MCF 10A (cell line): Measurements from ENCODE around the gene AMZ2. TPM values are rescaled to one million over a fixed set of nuclear protein-coding genes. Genes with fewer than 3 reads are reported as not detected.
A peak's percentile ranks its signal among the peaks of the same experiment; 100 is the strongest.

Source experiments
- BruUV-seq: library from RNA; stranded (reverse); fragments of 400-500 nt; replicated peaks from 2 replicates; lab custom pipeline; 2021; lab: Mats Ljungman, UMichigan
- CTCF ChIA-PET: fragments of 300-600 bp; sonication (Branson Sonifier 250); formaldehyde crosslinking; extraction: SDS; loops from one replicate; lab custom pipeline; 2021; ENCODE audit warnings: antibody characterized with exemption, inconsistent platforms; lab: Yijun Ruan, JAX
- POLR2A ChIA-PET: fragments of 300-600, 350-650 bp; sonication (Branson Sonifier 250); formaldehyde crosslinking; extraction: SDS; loops from one replicate; lab custom pipeline; 2020; ENCODE audit warnings: antibody characterized with exemption, inconsistent platforms; lab: Yijun Ruan, JAX
- DNase-seq: peaks from one replicate; pipeline ENCODE4 v3.0.0-alpha.2; 2018; ENCODE audit not compliant: unreplicated experiment
- H3K27ac Mint-ChIP-seq: one replicate; pipeline ENCODE4 v1.8.0; 2022; ENCODE audit warnings: mild to moderate bottlenecking, low read depth, mixed read lengths; ENCODE audit not compliant: unreplicated experiment
- H3K27me3 Mint-ChIP-seq: one replicate; pipeline ENCODE4 v1.8.0; 2022; ENCODE audit warnings: mixed read lengths; ENCODE audit not compliant: insufficient read depth, unreplicated experiment
- H3K36me3 Mint-ChIP-seq: one replicate; pipeline ENCODE4 v1.8.0; 2022; ENCODE audit warnings: mild to moderate bottlenecking, moderate library complexity, mixed read lengths; ENCODE audit not compliant: insufficient read depth, unreplicated experiment
- H3K4me1 Mint-ChIP-seq: one replicate; pipeline ENCODE4 v1.8.0; 2022; ENCODE audit warnings: mixed read lengths; ENCODE audit not compliant: insufficient read depth, unreplicated experiment
- H3K4me3 Mint-ChIP-seq: one replicate; pipeline ENCODE4 v1.8.0; 2022; ENCODE audit warnings: mild to moderate bottlenecking, moderate library complexity, mixed read lengths; ENCODE audit not compliant: unreplicated experiment
- H3K9me3 Mint-ChIP-seq: one replicate; pipeline ENCODE4 v1.8.0; 2022; ENCODE audit warnings: mixed read lengths; ENCODE audit not compliant: unreplicated experiment
- intact Hi-C: fragments of 100-400 bp; cut with micrococcal nuclease; formaldehyde crosslinking; loops from 2 replicates; pipeline ENCODE4 v1.14.1; 2022
- total RNA-seq: library from RNA; stranded (reverse); gene quantifications from 2 replicates; pipeline ENCODE4 v1.2.3, GENCODE V29; 2022
- TF ChIP-seq, protein P1 (sequence below): fragments of 200-600 bp; IDR thresholded peaks from one replicate; pipeline ENCODE4 v1.8.0; 2022; ENCODE audit warnings: antibody characterized with exemption, mild to moderate bottlenecking; ENCODE audit not compliant: unreplicated experiment

Gene AMZ2
- total RNA-seq, 1 experiment from 2014 or later: 127 TPM

DNA sequence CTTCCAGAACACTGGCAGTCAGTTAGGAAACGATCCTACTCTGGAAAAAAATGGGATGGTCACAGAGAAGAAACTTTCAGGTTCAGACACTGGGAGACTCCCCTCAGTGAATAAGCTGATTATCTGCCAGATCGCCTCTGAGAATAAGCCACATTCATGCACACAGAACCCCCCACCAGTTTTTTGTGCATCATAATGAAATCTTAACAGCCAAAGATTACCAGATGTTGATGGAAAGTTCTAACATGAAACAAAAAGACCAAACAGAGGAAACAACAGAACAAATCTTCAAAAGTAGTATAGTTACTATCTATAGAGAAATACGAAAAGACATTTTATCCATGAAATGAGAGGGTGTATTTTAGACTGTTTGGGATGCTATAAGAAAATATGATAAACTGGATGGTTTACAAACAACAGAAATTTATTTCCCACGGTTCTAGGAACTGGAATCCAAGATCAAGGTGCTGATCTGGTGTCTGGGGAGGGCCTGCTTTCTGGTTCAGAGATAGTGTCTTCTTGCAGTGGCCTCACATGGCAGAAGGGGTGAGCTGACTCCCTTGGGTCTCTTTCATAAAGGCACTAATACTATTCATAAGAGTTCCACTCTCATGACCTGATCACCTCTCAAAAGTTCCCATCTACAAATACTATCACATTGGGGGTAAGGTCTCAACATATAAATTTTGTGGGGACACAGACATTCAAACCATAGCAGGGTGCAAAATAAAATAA is 8.0 kb upstream of the AMZ2 start:
- POLR2A ChIA-PET: interaction anchor here (0.7 kb wide), 1 partner anchor 13 kb away, joined by 3 read pairs; no protein-coding TSS in a partner anchor
- CTCF ChIA-PET: no interaction called here

DNA sequence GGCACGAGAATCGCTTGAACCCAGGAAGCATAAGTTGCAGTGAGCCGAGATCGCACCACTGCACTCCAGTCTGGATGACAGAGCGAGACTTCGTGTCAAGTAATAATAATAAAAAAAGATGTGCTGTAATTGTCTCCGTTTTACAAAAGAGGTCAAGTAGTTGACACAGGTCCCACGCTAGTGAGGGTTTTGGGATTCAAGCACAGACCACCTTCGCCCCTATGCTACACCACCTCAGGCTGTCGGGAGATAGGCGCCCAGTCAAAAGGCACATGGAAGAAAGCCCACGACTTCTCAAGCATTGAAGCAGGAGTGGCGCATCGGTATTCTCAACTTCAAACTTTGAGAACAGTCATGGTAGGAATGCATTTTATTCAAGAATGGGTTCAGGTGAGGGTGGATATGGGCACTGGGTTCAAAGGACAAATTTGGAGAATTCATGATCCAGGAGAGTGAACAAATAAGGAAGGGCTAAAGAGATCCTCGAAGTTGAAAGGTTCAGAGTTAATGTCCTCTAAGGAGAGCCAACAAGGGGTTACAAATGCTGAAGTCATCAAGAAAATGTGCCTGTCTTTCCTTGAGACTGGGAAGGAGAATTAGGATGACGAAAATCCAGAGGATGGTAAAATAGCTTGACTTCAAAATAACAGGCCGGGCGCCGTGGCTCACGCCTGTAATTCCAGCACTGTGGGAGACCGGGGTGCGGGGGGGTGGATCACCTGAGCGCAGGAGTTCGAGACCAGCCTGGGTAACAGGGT is 1.4 kb upstream of the AMZ2 start:
- POLR2A ChIA-PET: interaction anchor here (0.5 to 3.5 kb wide), 13 partner anchors 10 to 265 kb away, joined by 3 to 75 read pairs (median 3); partner anchors contain the start of genes PRKAR1A and WIPI1

More for the DNA sequence above, 8.0 kb upstream of the AMZ2 start:
- Mint-ChIP-seq H3K4me1 (no peaks in the 10 kb centered on the region), H3K4me3 (no peak overlapping the region), H3K27me3 (no peaks in the 10 kb centered on the region), H3K36me3 (no peaks in the 10 kb centered on the region), H3K9me3 (no peaks in the 10 kb centered on the region), H3K27ac (no peak overlapping the region)
- no peak for DNase-seq
- intact Hi-C loops: no loop called here
- TF ChIP-seq, protein P1, sequence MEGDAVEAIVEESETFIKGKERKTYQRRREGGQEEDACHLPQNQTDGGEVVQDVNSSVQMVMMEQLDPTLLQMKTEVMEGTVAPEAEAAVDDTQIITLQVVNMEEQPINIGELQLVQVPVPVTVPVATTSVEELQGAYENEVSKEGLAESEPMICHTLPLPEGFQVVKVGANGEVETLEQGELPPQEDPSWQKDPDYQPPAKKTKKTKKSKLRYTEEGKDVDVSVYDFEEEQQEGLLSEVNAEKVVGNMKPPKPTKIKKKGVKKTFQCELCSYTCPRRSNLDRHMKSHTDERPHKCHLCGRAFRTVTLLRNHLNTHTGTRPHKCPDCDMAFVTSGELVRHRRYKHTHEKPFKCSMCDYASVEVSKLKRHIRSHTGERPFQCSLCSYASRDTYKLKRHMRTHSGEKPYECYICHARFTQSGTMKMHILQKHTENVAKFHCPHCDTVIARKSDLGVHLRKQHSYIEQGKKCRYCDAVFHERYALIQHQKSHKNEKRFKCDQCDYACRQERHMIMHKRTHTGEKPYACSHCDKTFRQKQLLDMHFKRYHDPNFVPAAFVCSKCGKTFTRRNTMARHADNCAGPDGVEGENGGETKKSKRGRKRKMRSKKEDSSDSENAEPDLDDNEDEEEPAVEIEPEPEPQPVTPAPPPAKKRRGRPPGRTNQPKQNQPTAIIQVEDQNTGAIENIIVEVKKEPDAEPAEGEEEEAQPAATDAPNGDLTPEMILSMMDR: no peak
- no TSS peak for BruUV-seq

DNA sequence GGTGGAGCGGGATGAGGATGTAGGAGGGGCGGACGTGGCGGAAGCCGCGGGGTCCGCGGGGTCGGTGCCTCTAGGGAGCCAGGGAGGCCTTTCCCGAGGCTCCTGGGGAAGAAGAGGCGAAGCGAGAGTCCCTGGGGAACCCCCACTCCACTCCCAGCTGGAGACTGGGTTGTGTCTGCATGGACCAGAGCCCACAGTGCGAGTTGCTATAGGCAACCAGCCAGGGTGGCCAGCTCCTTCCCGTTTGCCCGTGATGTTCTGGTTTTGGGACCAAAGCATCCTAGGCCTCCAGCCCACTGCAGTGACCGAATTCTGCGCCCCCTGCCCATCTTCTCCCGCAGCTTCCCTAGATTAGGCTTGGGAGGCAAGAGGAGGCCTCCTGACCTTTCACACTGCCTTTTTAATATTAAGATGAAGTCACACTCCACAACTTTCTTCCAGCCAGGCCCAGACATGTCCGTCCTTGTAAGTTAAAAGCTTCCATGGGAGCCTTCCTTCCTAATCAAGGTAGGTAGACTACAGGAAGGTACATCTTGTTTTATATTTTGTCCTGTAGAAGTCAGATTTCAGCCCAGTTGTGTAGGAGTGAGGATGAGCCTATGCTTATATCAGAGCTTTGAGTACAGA is 469 bp downstream of the AMZ2 start:
- peaks cover 36% of the 10 kb centered on the region for H3K36me3 Mint-ChIP-seq
- TF ChIP-seq, protein P1: no peak
- H3K4me1 Mint-ChIP-seq: peaks cover 5% of the 10 kb centered on the region
- peak overlapping the region; percentile 74 for H3K27ac Mint-ChIP-seq
- TSS peak; percentile 67 for BruUV-seq
- H3K9me3 Mint-ChIP-seq: no peaks in the 10 kb centered on the region
- POLR2A ChIA-PET: interaction anchor here (0.6 to 3.5 kb wide), 32 partner anchors 9 to 1609 kb away, joined by 3 to 75 read pairs (median 4); partner anchors contain the start of genes ARSG, PRKAR1A and WIPI1
- CTCF ChIA-PET: interaction anchor here (0.6 to 1.9 kb wide), 8 partner anchors 15 to 222 kb away, joined by 3 to 7 read pairs (median 4); partner anchors contain the start of gene WIPI1
- intact Hi-C loops: loop anchor here (5.0 kb wide), 1 partner anchor 41 kb away; no protein-coding TSS in a partner anchor
- H3K27me3 Mint-ChIP-seq: no peaks in the 10 kb centered on the region
- peak overlapping the region; percentile 90 for H3K4me3 Mint-ChIP-seq
- DNase-seq: peak; percentile 20

More for the DNA sequence above, 1.4 kb upstream of the AMZ2 start:
- CTCF ChIA-PET: interaction anchor here (0.5 to 1.2 kb wide), 3 partner anchors 17 to 320 kb away, joined by 3 to 4 read pairs (median 3); no protein-coding TSS in a partner anchor
- Mint-ChIP-seq H3K4me3 (peak overlapping the region; percentile 90), H3K27me3 (no peaks in the 10 kb centered on the region), H3K27ac (peak overlapping the region; percentile 74), H3K4me1 (peaks cover 5% of the 10 kb centered on the region), H3K36me3 (peaks cover 20% of the 10 kb centered on the region), H3K9me3 (no peaks in the 10 kb centered on the region)
- BruUV-seq: TSS peak; percentile 73
- TF ChIP-seq, protein P1: no peak
- intact Hi-C loops: loop anchor here (5.0 kb wide), 1 partner anchor 39 kb away; no protein-coding TSS in a partner anchor
- no peak for DNase-seq
